WTC11 (cell line): ENCODE measurements around the gene SPOCK2.

Experiments used
- NR1H2 ChIP-seq: sonication (generic); formaldehyde crosslinking; IDR thresholded peaks from 2 replicates; pipeline ENCODE4 v1.9.0; 2021; ENCODE audit warnings: mild to moderate bottlenecking, moderate library complexity, missing genetic modification reagents
- RORB ChIP-seq: fragments of 250-450 bp; sonication (Bioruptor Pico); IDR thresholded peaks from 2 replicates; pipeline ENCODE4 v1.9.0; 2021; ENCODE audit warnings: mild to moderate bottlenecking
- SMAD4 ChIP-seq: sonication (generic); formaldehyde crosslinking; IDR thresholded peaks from 2 replicates; pipeline ENCODE4 v1.8.0; 2022; ENCODE audit warnings: mild to moderate bottlenecking, missing genetic modification reagents
- TCF7 ChIP-seq: sonication (generic); formaldehyde crosslinking; IDR thresholded peaks from 2 replicates; pipeline ENCODE4 v1.8.0; 2022; ENCODE audit warnings: mild to moderate bottlenecking, low read depth, missing genetic modification reagents, moderate library complexity
- ZNF232 ChIP-seq: sonication (generic); formaldehyde crosslinking; IDR thresholded peaks from 2 replicates; pipeline ENCODE4 v1.8.0; 2022; ENCODE audit warnings: mild to moderate bottlenecking, missing genetic modification reagents
- TF ChIP-seq, protein P1 (sequence below): fragments of 200-600 bp; IDR thresholded peaks from 2 replicates; pipeline ENCODE4 v1.8.0; 2022; ENCODE audit warnings: antibody characterized with exemption
- TF ChIP-seq, protein P2 (sequence below): fragments of 250-450 bp; sonication (Bioruptor Pico); IDR thresholded peaks from 2 replicates; pipeline ENCODE4 v2.1.2; 2022; ENCODE audit warnings: mild to moderate bottlenecking, moderate library complexity
- TF ChIP-seq, protein P3 (sequence below): sonication (generic); formaldehyde crosslinking; IDR thresholded peaks from 2 replicates; pipeline ENCODE4 v1.8.1; 2022; ENCODE audit warnings: mild to moderate bottlenecking, moderate library complexity, missing genetic modification reagents
- TF ChIP-seq, protein P4 (sequence below): sonication (generic); formaldehyde crosslinking; IDR thresholded peaks from 2 replicates; pipeline ENCODE4 v1.8.1; 2023; ENCODE audit warnings: mild to moderate bottlenecking, missing genetic modification reagents, moderate library complexity
- TF ChIP-seq, protein P5 (sequence below): sonication (generic); formaldehyde crosslinking; IDR thresholded peaks from 2 replicates; pipeline ENCODE4 v1.8.1; 2023; ENCODE audit warnings: mild to moderate bottlenecking, missing genetic modification reagents
- TF ChIP-seq, protein P6 (sequence below): sonication (generic); formaldehyde crosslinking; IDR thresholded peaks from 2 replicates; pipeline ENCODE4 v1.8.1; 2023; ENCODE audit warnings: mild to moderate bottlenecking, moderate library complexity, missing genetic modification reagents
- TF ChIP-seq, protein P7 (sequence below): sonication (generic); formaldehyde crosslinking; conservative IDR thresholded peaks from 2 replicates; pipeline ENCODE4 v1.8.1; 2022; ENCODE audit warnings: mild to moderate bottlenecking, missing genetic modification reagents

DNA sequence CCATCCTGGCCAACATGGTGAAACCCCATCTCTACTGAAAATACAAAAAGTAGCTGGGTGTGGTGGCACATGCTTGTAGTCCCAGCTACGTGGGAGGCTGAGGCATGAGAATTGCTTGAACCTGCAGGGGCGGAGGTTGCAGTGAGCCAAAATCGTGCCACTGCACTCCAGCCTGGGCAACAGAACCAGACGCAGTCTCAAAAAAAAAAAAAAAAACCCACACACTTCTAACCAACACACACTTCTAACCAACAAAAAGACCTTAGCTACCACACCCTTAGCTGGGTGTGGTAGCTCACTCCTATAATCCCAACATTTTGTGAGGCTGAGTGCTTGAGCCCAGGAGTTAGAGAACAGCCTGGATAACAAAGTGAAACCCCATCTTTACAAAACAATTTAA lies 33.9 kb upstream of the SPOCK2 start:
- TF ChIP-seq, protein P1, sequence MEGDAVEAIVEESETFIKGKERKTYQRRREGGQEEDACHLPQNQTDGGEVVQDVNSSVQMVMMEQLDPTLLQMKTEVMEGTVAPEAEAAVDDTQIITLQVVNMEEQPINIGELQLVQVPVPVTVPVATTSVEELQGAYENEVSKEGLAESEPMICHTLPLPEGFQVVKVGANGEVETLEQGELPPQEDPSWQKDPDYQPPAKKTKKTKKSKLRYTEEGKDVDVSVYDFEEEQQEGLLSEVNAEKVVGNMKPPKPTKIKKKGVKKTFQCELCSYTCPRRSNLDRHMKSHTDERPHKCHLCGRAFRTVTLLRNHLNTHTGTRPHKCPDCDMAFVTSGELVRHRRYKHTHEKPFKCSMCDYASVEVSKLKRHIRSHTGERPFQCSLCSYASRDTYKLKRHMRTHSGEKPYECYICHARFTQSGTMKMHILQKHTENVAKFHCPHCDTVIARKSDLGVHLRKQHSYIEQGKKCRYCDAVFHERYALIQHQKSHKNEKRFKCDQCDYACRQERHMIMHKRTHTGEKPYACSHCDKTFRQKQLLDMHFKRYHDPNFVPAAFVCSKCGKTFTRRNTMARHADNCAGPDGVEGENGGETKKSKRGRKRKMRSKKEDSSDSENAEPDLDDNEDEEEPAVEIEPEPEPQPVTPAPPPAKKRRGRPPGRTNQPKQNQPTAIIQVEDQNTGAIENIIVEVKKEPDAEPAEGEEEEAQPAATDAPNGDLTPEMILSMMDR: no peak
- TF ChIP-seq, protein P2, sequence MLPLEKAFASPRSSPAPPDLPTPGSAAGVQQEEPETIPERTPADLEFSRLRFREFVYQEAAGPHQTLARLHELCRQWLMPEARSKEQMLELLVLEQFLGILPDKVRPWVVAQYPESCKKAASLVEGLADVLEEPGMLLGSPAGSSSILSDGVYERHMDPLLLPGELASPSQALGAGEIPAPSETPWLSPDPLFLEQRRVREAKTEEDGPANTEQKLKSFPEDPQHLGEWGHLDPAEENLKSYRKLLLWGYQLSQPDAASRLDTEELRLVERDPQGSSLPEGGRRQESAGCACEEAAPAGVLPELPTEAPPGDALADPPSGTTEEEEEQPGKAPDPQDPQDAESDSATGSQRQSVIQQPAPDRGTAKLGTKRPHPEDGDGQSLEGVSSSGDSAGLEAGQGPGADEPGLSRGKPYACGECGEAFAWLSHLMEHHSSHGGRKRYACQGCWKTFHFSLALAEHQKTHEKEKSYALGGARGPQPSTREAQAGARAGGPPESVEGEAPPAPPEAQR (CRISPR knock-in tag): no peak
- TF ChIP-seq NR1H2 (CRISPR knock-in tag) (no peak), ZNF232 (CRISPR knock-in tag) (no peak), TCF7 (CRISPR knock-in tag) (no peak), RORB (no peak), SMAD4 (CRISPR knock-in tag) (no peak)
- TF ChIP-seq, protein P3, sequence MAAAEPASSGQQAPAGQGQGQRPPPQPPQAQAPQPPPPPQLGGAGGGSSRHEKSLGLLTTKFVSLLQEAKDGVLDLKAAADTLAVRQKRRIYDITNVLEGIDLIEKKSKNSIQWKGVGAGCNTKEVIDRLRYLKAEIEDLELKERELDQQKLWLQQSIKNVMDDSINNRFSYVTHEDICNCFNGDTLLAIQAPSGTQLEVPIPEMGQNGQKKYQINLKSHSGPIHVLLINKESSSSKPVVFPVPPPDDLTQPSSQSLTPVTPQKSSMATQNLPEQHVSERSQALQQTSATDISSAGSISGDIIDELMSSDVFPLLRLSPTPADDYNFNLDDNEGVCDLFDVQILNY: no peak
- TF ChIP-seq, protein P4, sequence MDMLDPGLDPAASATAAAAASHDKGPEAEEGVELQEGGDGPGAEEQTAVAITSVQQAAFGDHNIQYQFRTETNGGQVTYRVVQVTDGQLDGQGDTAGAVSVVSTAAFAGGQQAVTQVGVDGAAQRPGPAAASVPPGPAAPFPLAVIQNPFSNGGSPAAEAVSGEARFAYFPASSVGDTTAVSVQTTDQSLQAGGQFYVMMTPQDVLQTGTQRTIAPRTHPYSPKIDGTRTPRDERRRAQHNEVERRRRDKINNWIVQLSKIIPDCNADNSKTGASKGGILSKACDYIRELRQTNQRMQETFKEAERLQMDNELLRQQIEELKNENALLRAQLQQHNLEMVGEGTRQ (CRISPR knock-in tag): no peak
- TF ChIP-seq, protein P5, sequence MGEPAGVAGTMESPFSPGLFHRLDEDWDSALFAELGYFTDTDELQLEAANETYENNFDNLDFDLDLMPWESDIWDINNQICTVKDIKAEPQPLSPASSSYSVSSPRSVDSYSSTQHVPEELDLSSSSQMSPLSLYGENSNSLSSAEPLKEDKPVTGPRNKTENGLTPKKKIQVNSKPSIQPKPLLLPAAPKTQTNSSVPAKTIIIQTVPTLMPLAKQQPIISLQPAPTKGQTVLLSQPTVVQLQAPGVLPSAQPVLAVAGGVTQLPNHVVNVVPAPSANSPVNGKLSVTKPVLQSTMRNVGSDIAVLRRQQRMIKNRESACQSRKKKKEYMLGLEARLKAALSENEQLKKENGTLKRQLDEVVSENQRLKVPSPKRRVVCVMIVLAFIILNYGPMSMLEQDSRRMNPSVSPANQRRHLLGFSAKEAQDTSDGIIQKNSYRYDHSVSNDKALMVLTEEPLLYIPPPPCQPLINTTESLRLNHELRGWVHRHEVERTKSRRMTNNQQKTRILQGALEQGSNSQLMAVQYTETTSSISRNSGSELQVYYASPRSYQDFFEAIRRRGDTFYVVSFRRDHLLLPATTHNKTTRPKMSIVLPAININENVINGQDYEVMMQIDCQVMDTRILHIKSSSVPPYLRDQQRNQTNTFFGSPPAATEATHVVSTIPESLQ (CRISPR knock-in tag): no peak
- TF ChIP-seq, protein P6, sequence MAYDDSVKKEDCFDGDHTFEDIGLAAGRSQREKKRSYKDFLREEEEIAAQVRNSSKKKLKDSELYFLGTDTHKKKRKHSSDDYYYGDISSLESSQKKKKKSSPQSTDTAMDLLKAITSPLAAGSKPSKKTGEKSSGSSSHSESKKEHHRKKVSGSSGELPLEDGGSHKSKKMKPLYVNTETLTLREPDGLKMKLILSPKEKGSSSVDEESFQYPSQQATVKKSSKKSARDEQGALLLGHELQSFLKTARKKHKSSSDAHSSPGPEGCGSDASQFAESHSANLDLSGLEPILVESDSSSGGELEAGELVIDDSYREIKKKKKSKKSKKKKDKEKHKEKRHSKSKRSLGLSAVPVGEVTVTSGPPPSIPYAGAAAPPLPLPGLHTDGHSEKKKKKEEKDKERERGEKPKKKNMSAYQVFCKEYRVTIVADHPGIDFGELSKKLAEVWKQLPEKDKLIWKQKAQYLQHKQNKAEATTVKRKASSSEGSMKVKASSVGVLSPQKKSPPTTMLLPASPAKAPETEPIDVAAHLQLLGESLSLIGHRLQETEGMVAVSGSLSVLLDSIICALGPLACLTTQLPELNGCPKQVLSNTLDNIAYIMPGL: no peak
- TF ChIP-seq, protein P7, sequence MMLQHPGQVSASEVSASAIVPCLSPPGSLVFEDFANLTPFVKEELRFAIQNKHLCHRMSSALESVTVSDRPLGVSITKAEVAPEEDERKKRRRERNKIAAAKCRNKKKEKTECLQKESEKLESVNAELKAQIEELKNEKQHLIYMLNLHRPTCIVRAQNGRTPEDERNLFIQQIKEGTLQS (CRISPR knock-in tag): no peak
